Amniotic epithelial cell (primary cell): ENCODE measurements around the gene RNPS1.

Source experiments
- DNase-seq: peaks from one replicate; pipeline ENCODE4 v3.0.0-alpha.2; 2010; ENCODE audit warnings: low read depth

The RNPS1 gene

DNA sequence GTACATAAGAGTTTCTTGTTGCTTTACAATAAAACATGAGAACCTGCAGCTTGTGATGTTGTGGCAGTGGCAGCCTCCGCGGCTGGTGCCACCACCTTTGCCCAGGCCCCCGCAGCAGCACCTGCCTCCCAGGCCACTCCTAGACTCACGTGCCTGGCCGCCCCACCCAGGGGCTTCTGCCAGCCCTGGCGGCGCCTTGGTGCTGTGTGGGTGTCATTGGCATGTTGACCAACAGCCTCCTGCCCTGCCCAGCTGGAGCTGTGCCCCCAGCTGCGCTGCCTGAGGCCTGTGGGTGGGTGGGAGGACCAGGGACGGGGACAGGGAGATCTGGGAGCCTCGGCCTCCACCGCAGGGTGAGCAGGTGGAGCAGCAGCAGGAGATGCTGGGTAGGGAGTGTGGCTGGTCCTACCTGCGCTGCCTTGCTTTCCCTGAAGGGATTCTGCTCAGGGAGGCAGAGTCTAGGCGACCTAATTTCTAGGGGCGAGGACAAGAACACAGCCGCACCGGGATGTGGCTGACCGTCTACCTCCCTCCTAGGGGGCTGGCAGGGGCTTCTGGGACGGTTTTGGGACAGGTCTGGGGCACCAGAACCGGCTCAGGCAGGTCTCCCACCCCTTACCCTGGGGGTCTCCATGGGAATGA is 32.1 kb downstream of the RNPS1 start:
- no peak for DNase-seq

DNA sequence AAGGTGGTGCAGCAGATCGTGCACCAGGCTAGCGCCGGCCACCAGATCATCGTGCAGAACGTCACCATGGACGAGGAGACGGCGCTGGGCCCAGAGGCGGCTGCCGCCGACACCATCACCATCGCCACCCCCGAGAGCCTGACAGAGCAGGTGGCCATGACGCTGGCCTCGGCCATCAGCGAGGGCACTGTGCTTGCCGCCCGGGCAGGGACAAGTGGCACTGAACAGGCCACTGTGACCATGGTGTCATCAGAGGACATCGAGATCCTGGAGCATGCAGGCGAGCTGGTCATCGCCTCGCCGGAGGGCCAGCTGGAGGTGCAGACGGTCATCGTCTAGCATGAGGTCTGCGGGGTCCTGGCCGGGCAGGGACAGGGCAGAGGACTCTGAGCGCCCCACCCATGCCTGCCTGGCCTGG is 32.7 kb downstream of the RNPS1 start:
- DNase-seq: no peak

- DNase-seq: no peak
These were observed 33.1 kb downstream of the RNPS1 start for GRCh38 chr16:2234813-2235170.

DNA sequence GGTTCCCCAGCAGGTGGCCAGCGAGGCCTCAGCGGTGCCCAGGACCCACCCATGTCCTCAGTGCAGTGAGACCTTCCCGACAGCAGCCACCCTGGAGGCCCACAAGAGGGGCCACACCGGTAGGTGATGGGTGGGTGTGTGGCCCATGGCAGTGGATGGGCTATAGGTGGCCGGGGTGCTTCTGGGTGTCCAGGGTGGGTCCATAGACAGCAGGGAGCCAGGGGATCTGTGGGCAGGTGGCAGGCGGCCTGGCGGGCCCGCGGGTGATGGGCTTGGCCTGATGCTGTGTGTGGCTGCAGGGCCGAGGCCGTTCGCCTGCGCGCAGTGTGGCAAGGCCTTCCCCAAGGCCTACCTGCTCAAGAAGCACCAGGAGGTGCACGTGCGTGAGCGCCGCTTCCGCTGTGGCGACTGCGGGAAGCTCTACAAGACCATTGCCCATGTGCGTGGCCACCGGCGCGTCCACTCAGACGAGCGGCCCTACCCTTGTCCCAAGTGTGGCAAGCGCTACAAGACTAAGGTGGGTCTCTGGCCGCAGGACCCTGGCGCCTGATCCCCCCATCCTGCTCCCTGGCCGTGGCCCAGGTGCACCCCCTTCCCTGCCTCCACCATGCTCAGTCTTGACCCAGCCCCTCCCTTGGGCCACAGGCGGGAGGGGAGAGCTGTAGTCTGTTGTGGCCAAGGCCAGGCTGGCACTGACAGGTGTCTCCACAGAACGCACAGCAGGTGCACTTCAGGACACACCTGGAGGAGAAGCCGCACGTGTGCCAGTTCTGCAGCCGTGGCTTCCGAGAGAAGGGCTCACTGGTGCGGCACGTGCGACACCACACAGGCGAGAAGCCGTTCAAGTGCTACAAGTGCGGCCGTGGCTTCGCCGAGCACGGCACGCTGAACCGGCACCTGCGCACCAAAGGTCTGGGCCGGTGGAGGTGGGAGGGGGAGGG is 33.8 kb downstream of the RNPS1 start:
- no peak for DNase-seq

DNA sequence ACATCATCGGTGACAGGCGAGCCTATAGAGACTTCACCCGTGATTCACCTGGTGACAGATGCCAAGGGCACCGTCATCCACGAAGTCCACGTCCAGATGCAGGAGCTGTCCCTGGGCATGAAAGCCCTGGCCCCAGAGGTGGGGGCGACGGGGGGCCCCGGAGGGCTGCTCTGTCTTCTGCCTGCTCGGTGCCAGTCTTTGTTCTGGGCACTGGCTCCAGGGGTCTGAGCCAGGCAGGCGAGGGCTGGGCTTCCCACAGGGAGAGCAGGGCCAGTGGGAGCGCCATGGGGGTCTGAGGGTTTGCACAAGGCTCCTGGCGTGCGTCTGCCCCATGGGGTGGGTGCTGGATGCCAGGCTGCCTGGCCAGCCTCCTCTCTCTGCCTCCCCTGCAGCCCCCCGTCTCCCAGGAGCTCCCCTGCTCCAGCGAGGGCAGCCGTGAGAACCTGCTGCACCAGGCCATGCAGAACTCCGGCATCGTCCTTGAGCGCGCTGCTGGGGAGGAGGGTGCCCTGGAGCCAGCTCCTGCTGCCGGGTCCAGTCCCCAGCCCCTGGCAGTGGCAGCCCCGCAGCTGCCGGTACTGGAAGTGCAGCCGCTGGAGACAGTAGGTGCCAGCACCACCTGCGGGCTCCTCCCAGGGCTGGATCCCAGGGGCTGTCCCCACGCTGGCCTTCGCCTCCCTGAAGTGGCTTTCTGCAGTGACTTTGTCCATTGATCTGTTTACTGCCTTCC is 34.7 kb downstream of the RNPS1 start:
- DNase-seq: no peak

- DNase-seq: no peak
These were observed 35.6 kb downstream of the RNPS1 start for GRCh38 chr16:2232094-2232990.

GRCh38 chr16:2231016-2231931 is 36.7 kb downstream of the RNPS1 start:
- DNase-seq: no peak

- DNase-seq: no peak
These were observed 37.5 kb downstream of the RNPS1 start for GRCh38 chr16:2230376-2230775.

GRCh38 chr16:2229632-2230250 is 38.2 kb downstream of the RNPS1 start:
- DNase-seq: no peak

DNA sequence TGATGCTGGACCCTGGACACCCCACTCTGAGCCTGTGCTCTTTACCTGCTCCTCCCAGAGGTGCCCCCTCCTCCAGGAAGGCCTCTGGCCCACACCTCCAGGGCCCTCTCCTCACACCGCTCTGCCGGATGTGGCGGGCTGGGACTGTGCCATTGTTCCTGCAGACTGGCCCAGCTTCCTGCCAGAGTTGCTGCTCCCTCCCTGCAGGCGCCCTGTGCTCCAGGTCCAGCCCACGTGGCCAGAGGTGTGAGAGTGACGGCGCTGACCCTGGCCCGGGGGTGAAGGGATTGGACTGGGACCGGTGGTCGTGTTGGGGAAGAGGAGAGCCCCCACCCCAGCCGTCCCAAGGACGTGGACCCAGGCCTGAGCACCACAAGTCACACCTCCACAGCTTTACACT is 38.8 kb downstream of the RNPS1 start:
- DNase-seq: no peak

DNA sequence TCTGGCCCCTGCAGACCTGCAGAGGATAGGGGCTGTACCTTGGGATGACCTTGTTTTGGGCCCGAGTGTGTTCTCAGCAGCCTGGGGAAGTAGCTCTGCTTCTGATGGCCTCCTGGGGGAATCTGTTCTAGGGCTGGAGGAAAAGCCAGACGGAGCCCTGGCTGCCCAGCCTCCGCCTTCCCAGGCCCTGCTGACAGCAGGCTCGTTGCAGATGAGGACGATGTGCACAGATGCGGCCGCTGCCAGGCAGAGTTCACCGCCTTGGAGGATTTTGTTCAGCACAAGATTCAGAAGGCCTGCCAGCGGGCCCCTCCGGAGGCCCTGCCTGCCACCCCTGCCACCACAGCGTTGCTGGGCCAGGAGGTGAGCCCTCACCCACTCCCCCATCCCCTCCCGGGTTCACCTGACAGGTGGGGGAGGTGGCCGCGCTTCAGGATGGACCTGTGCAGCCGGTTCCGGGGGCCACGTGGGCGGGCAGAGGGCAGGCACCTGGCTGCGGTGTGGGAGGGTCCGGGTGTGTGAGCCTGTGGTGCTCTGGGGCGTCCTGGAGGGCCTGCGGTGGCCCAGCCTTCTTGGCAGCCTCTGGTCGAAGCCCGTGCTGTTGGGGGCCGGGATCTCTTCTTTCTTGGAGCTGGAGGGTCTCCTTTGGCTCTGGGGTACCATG is 39.6 kb downstream of the RNPS1 start:
- DNase-seq: no peak

- DNase-seq: no peak
These were observed 41.0 kb downstream of the RNPS1 start for GRCh38 chr16:2226918-2227317.

DNA sequence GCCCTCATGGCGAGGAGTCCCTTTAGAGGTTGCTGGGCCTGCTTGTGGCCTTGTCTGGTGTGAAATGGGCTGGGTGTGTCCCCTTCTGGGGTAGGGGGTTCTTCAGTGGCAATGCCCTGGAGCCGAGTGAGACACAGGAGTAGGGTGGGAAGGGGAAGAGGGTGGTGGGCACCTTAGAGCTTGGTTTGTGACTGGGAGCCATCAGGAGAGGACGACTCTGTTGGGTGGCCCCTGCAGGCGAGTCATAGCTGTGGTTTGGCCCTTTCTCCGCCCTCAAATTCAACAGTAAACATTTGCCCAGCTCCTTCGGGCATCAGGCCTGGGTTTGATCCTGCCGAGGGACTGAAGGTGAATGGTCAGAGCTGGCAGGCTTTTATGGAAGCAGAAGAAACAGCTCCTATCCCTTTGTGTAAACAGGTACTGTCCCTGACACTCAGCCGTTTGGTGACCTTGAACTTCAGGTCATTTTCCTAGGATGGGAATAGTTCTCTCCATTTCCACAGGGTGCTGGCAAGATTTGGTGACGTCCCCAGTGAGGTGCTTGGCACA is 41.6 kb downstream of the RNPS1 start:
- DNase-seq: no peak

- DNase-seq: peak; percentile 41
These were observed 43.9 kb downstream of the RNPS1 start for GRCh38 chr16:2223942-2224486.

GRCh38 chr16:2223221-2223941 is 44.5 kb downstream of the RNPS1 start, which contains the start of gene E4F1:
E4F1 (plus strand) TSS chr16:2223591; CDS start chr16:2223614, 23 bp downstream.
- DNase-seq: peak; percentile 99

DNA sequence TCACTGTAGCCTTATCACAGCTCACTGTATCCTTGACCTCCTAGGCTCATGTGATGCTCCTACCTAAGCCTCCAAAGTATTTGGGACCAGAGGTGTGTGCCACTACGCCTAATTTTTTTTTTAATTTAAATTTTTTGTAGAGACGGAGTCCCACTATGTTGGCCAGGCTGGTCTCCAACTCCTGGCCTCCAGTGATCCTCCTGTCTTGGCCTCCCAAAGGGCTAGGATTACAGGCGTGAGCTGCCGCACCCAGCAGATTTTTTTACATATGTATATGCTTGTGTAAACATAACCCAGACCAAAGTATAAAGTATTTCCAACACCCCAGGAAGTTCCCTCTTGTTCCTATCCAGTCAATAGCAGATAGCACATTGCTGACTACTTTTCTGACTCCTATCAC is 51.6 kb downstream of the RNPS1 start:
- no peak for DNase-seq

- DNase-seq: no peak
These were observed 53.3 kb downstream of the RNPS1 start, which contains the start of gene PGP for GRCh38 chr16:2214719-2214968. PGP (minus strand) TSS chr16:2214840; CDS start chr16:2214777, 63 bp downstream.
